Prostate gland (tissue), 2 donors: Measurements from ENCODE around the gene SLFNL1.

Experiments
- POLR2A ChIP-seq: fragments of 450-650 bp; IDR thresholded peaks from one replicate; pipeline ENCODE4 v1.6.1; 2016; ENCODE audit warnings: antibody characterized with exemption, mild to moderate bottlenecking
- POLR2AphosphoS5 ChIP-seq: sonication (generic); formaldehyde crosslinking; IDR thresholded peaks from one replicate; pipeline ENCODE4 v1.6.1; 2017; ENCODE audit warnings: antibody characterized with exemption
- TF ChIP-seq, protein P1 (sequence below), 4 experiments: fragments of 200-600 bp in 2 of 4; fragments of 450-650 bp in 2 of 4; sonication (generic) in 2 of 4; IDR thresholded peaks; 1 replicate in 3 of 4; 2 replicates in 1 of 4; pipeline ENCODE4 v1.5.1; 2016 to 2019; ENCODE audit warnings: antibody characterized with exemption in 4 of 4, mild to moderate bottlenecking in 2 of 4, moderate library complexity in 2 of 4

DNA sequence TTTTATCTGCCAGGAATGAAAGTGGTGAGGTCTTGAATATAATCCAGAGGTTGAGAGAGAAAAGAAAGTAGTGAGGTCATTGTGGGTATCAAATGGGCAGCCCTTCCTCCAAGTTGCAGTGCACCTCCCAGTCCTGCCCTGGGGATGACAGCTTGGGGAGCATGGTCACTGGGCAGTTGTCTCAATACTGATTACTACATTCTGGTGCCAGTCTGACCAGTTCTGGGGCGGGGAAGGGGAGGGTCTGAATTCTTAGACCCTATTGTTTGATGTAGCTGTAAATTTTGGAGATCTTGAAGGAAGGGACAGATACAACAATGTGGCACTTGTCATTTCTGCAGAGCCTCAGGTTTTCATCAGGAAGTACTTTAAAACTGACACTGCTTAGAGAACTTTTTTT is 11.2 kb downstream of the SLFNL1 start:
- TF ChIP-seq, protein P1, sequence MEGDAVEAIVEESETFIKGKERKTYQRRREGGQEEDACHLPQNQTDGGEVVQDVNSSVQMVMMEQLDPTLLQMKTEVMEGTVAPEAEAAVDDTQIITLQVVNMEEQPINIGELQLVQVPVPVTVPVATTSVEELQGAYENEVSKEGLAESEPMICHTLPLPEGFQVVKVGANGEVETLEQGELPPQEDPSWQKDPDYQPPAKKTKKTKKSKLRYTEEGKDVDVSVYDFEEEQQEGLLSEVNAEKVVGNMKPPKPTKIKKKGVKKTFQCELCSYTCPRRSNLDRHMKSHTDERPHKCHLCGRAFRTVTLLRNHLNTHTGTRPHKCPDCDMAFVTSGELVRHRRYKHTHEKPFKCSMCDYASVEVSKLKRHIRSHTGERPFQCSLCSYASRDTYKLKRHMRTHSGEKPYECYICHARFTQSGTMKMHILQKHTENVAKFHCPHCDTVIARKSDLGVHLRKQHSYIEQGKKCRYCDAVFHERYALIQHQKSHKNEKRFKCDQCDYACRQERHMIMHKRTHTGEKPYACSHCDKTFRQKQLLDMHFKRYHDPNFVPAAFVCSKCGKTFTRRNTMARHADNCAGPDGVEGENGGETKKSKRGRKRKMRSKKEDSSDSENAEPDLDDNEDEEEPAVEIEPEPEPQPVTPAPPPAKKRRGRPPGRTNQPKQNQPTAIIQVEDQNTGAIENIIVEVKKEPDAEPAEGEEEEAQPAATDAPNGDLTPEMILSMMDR (IDR thresholded peaks at IDR 0.05) = no peak
- TF ChIP-seq POLR2A = no peak
- TF ChIP-seq POLR2AphosphoS5 = no peak
